Activated CD8-positive, alpha-beta memory T cell treated with anti-CD3 and anti-CD28 coated beads for 48 hours (primary cell): ENCODE measurements around the gene PLOD2.

Source experiments
- DNase-seq, 3 experiments: peaks; one replicate each; pipeline ENCODE4 v3.0.0-alpha.2; 2020; ENCODE audit warnings: low read depth in 2 of 3, low spot score in 2 of 3

The PLOD2 gene

DNA sequence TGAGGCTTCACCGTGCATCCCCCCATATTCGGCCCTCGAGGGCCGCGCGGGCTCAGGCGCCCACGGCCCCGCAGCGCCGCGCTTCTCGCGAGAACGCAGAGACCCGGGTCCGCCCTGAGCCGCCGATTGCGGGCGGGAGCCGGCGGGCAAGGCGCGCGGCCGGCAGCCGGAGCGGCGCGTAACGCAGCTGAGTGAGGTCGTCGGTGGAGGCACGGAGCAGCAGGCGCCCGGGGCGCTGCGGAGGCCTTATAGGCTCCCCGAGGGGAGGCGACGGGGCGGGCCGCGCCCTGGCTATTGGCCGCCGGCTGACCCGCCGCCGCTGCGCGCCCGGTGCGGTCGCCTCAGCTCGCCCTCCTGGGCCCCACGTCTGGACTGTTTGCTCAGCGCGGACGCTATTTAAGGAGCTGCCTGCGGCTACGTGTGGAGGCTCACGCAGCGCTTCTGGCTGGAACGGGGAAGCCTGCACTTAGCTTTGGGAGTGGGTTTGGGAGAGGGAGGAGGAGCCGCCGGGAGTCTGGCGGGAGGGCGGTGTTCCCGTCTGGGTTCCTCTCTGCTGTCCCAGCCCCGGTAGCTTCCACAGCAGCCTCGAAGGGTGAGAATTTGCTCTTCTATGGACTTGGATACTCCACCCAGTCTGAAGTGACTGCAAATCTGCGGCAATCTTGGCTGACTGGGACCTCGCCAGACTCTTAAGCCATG is at the start of gene PLOD2:
Gene PLOD2, minus strand, starts transcription at position 221 of the 699 bp plus-strand sequence. Its CDS starts 195 bp downstream, at position 26.
- peak in 2 of 3 experiments; percentile 1 to 8 for DNase-seq

DNA sequence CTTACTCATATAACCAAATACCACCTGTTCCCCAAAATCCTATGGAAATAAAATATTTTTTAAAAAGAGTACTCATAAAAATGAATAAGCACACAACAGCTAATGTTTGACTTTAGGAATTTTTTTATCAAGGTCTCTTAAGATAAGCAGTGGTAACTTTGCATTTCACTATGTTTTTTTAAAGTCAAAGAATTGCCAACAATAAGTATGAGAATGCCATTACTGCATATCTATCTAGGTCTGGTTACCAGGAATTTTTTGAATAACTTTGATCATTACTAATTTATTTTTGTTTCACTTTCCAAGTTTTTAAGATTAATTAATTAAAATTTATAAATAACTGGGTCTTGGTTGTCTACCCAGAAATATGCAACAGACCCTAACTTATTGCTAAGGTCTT is 48.4 kb upstream of the PLOD2 start:
- no peak for DNase-seq

DNA sequence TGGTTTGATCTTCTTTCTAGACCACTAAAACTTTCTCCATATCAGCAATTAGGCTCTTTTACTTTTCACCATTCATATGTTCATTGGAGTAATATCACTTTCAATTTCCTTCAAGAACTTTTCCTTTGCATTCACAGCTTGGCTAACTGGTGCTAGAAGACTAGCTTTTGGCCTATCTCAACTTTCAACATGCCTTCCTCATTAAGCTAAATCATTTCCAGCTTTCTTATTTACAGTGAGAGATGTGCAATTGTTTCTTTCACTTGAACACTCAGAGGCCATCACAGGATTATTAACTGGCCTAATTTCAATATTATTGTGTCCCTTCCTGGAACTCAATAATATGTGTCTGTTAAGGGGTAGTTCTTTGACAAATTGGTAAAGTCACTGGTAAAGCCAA is 42.8 kb upstream of the PLOD2 start:
- no peak for DNase-seq

DNA sequence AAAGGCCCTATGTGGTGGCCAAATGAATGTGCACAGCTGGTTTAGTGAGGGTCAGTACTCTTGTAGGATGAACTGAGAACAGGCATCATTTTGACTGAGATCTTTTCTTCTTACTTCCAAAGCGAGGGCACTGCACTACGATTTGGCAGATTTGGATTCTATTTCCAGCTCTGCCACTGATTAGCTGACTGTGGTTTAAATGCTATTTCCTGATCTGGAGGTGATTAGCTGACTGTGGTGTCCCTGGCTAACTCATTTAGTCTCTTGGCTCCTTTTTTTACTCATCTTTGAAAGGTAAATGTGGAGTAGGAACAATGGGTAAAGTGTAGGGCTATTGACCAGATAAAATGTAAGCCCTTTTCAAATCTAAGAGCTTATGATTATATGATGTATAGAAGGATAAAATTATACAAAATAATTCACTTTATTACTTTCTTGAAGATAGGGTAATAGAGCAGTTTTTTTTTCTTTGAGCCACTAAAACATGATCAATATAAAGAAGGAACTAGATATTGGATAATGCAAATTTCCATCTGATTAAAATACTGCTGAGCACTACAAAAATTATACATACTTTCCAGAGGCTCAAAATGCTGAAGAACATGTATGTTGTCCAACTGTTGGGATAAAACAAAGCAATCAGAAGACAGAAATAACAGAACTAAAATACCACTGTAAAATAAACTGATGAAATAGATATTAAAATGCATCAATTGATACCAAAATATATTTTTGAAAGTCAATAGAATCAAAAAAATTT is 39.7 kb upstream of the PLOD2 start:
- no peak for DNase-seq

DNA sequence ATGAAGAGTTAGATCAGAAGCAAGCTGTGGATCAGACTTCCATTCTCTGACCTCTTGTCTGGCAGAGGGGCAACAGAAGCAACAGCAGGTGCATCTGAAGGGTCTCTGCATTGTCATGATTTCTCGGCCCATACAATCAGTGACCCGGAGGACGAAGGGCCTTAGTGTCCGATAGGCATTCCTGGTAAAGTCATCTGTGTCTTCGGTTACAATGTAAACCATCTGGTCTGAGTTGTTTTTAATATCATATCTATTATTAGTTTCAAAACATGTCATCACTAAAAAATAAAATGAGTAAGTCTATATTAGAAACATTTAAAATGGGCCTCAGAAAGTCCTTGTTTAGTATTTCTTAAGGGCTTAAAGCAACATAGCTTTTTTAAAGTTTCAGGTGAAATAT is 38.8 kb upstream of the PLOD2 start:
- no peak for DNase-seq

DNA sequence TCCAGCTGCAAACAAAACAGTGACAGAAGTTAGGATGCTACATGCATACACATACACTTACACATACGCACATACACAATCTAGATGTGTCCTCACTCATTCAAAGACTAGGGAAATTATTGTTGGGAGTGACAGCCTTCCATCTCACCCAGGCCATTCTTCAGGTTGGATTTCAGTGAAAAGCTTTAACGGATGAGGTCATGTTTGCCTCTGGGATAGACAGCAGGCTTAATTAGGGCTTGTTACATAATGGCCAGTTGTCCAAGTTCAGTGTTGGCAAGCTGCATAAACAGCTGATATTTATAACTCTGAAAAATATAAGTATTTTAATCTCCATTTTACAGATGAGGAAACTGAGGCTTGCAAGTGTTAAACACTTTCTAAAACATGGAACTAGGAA is 35.8 kb upstream of the PLOD2 start:
- no peak for DNase-seq

DNA sequence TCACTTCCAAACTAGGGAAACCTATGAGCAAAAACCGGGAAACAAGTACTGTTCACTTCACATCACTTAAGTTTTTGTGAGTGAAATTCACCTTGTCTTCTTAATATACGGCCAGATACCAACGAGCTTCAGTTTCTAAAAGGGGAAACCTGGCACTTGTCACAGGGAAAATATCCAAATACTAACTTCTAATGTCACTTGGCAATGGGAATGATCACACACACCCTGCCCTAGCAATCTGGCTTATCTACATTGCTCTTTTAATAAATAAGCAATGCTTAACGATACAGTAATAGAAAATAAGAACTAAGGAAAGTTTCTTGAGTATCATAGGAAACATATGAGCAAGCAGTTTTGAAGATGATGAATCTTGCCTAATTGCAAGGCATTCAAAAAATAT is 34.6 kb upstream of the PLOD2 start:
- no peak for DNase-seq

DNA sequence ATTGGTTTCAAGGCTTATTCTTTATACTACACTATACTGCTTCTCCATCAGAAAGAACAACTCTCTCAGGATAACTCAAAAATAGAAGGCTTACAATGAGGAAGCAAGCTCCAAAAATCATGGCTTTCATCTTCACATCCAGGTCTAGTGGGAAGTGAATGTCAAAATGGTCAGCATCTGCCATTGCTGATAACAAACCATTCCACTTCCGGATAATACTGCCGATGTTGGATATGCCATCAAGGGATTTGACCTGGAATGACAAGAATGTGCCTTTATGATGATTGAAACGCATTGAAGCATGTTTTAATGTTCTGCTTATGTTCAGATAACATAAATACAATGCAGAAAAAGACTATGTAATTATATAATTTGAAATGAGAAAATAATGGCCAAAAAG is 34.0 kb upstream of the PLOD2 start:
- DNase-seq = no peak

DNA sequence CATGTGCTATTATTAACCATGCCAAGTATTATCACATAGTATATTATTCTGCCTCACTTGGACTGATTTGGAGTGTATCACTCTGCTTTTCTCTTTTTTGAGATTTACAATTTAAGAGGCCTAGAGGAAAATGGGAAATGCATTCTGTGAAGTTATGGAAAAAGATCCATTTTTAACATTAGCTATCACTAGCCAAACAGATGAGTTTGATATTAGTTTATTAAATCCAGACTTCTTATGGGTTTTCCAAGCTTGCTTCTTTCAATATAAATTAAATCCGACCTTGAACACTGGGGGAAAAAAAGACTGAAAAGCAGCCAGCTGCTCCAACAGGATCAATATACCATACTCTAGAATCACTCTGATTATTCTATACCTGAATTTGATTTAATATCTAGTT is 30.1 kb upstream of the PLOD2 start:
- DNase-seq = no peak

DNA sequence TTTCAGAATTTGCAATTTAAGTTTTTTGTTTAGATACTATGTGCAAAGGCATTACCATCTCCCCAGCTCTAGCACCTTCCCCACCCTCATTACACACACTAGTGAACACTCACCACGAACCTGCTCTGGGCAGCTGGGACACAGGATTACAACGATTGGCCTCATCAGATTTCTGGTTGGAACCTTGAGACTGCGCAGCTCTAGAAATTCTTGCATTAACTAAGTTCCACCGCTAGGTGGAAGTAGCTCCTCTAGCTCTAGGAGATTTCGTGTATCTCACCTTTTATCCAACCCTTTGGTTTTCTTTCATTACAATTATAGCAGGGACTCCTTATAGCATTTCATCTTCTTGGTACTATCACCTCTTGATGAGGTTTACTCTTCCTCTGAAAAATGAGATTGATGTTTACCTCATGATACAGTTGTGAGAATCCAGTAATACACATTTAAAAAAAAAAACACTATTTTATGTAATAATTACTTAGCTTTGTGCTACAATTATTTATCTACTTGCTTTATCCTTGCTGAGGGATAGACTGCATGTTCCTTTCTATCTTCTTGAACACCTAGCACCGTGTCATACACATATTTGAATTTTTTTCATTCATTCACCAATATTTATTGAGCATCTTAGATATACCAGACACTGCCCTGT is 28.7 kb upstream of the PLOD2 start:
- DNase-seq = peak in 1 of 3 experiments; percentile 1

DNA sequence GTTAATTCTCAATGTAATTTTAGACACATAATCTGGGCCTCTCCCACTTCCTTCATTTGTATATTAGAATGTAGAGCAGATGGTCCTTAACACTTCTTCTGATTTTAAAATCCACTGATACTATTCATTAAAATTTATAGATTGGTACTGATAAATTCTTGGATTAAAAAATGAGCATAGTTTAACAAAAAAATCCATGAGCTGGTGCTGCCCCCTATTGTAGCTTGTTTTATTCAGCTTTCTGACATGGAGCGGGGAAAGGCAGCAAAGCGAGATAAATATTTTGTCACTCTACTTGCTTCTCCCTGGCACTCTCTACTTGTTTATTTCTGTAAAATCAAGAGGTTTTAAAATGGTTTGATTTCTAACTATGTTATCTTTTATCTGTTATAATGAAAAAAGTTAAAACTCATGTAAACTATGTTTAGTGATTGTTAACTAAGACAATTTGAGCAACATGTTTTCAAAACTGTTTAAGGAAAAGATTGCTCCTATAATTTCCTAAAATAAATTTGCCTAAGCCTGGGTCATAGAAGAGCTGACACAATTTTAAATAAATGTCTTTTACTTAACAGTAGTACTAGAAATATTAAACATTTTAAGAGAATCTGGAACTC is 26.5 kb upstream of the PLOD2 start:
- no peak for DNase-seq

DNA sequence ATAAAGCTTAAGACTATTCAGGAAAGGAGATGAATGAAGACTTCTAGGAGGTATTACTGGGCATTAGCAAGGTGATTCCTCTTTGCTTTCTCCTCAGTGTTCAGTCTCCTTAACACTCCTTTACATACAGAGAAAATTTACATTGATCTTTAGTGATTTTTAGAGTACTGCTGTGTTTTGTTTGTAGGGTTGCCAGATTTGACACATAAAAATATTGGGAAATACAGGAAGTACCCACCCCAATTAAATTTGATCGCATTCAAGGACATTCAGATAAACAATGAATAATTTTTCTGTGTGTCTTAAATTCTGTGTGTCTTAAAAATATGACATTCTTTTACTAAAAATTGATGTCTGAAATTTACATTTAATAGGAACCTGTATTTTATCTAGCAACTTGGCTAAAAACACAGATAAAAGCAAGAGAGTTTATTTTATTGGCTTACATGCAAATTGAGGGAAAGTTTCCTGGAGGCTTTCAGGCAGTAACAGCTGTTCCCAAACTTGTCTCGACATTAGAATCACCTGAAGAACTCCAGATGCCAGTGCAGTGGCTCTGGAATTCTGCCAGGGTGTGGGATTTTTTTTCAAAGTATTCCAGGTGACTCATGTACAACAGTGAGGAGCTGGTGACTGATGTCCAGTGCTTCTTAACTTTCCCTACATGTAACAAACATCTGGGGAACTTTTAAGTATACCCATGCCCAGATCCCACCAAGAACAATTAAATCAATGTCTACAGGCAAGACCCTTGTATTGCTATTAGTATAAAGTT is 23.4 kb upstream of the PLOD2 start:
- no peak for DNase-seq

DNA sequence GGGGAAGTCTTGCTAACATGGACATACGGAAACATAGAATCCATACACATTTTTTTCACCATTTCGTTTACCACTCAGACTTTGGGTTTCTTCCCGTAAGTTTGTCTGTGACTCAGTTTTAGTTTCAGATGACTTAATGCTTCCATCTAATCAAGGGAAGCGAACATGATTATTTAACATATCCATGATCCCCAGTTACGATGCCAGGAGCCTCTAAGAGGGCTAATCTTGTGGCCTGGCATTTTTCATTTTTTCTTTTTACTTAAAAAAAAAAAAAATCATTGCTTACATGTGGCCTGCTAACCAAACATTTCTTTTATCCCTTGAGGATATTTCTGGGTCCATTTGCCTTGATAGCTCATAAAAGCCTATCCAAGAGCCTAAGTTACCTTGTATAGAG is 20.2 kb upstream of the PLOD2 start:
- no peak for DNase-seq

DNA sequence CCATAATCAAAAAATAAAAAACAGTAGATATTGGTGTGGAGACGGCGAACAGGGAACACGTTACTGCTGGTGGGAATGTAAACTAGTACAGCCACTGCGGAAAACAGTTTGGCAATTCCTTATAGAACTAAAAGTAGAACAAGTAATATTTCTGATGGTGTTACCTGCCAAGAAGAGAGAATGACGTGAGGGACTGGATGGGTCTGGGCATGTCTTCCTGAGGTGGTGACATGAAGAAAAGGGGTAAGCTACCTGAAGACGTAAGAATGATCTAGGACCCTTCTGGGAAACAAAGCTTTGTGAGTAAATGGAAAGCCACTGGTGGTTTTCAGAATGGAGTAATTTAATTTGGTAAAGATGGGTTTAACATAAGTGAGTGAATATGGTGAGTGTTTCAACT is 19.4 kb upstream of the PLOD2 start:
- DNase-seq = no peak

DNA sequence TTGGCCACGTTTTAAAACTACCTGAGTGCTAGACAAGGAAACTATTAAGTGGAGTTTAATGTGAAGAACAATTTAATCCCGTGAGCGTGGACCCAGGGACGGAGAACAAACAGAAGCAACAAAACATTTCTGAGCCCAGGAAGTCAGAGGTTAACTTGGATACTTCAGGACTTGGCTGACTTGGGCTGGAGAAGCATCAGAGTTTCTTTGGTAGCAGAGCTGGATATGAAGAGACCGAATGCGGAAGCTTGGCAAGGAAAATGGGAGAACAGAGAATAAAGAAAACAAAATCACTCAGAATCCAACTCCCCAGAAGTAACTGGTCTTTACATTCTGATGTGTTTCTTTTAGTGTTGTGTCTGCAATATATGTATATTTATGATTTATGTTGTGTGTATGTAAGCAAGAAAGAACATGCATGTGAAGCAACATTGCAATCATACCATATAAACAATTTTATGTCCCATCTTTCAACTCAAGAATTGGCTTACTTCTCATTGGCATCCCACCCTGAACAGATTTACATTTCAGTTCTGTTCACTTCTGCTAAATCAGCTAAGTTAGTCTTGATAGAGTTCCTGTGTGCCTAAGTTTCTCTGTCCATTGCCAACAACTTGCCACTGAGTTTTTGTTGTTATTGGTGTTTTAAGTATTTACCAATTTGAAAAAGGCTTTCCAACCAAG is 17.2 kb upstream of the PLOD2 start:
- DNase-seq = no peak

DNA sequence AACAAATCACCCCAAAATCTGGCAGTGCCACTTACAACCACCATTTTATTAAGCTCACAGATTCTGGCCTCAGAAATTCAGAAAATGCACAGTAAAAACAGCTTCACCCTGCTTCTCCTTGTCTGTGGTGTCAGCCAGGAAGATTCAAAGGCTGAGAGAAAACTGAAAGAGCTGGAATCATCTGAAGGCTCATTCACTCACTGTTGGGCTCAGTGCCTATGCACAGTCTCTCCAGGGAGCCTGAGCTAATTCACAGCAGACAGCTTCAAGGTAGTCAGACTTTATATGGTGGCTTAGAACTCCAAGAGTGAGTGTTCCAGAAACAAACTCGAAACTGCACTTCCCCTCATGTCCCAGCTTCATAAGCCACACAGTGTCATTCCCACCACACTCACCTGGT is 16.5 kb upstream of the PLOD2 start:
- no peak for DNase-seq

DNA sequence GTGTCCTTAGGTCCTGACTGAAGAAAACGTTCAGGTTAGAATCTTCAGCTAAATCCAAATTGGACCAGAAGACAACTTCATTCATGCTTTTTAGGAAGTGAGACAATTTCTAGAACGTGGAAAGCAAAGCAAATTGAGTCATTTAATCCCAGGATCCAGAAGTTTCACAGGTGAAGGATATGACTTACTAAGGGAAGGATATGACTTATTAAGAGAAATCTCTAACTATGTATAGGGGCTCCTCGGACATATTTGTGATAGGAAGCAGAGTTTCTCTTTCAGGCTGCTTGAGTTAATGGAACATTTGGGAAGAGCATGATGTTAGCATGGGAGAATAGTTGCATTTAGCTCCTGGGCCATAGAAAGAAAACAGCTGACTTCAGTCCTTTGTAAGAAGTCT is 16.1 kb upstream of the PLOD2 start:
- DNase-seq = no peak

DNA sequence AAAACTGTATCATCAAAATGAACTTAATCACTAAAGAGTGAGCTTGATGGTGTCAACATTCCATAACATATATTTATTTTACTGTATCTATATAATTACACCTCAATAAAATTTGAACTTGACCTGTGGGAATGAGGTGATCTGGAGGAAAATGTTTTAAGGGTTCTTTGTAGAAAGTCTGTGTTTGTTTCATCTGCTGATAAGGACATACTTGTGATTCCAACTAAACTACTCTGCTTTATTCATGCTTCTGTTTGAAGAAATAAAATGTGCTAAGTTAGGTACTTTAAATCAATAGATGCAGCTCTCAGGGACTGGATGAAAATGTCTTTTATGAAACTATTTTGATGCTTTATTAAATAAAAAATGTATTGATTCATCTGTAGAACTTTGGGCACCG is 11.6 kb upstream of the PLOD2 start:
- no peak for DNase-seq

DNA sequence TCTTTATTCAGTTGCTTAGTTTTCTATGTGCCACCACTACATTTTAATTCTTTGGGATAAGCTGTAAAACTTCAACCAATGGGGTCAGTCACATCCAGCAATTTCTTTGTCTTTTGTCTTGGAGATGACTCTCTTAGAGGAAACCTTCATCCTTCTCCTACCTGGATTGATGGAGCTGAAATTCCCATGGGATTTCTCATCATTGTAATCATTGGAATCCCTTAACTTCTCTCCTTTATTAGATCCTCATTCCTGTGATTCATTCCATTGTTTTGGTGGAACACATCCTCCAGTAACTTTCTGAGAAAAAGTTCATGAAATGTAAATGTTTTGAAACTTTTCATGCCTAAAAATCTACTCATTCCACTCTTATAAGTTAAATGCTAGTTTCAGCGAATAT is 9.6 kb upstream of the PLOD2 start:
- no peak for DNase-seq

DNA sequence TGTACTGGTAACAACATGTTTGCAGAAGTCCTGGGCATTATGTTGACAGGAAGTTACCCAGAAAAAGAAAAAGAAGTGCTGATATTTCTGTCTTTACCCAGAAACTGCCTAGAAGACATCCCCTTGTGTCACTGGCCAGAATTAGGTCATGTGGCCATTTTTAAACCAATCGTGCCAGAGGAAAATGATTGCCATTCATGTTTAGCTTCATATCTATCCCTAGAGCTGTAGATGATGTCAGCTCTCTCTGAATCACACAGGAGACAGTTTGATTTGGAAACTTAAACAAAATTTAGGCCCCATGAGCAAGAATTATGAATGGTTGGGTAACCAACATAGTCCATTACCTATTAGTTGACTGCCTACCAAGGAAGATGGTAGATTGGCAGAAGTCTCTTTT is 8.9 kb upstream of the PLOD2 start:
- DNase-seq = no peak

DNA sequence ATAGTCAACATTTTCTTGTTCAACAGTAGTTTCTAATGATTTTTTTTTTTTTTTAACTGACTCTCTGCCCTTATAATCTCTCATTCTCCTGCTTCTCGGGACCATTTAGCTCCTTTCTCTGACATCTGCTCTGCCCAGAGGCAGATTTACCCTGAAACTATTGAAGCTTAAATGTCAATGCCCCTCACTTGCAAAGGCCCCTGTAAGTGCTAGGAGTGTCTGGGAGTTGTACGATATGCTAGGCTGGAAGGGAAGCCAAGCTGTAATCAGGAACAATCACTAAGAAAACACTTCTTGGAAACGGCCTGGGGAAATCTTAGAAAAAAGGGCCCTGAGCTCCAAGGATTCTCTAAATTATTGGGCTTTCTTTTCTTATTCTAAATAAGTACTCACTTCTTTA is 5.8 kb upstream of the PLOD2 start:
- no peak for DNase-seq
